ENCODE measurements around the gene PCDH9.
A peak's percentile ranks its signal among the peaks of the same experiment; 100 is the strongest.

Gene PCDH9

GRCh38 chr13:67033170-67033569 lies 197.0 kb downstream of the PCDH9 start:
- H3K79me1 ChIP-seq (ENCODE audit: low read depth, low read length), result no peaks in the 10 kb centered on the region
- WGBS, 2 donors (ENCODE audit: extremely low coverage in 2 of 2, insufficient read length in 2 of 2, insufficient replicate concordance in 1 of 2), result no CpG with 5 or more reads among the region's 1 CpG

GRCh38 chr13:67023130-67023876 lies 206.8 kb downstream of the PCDH9 start:
- Histone ChIP-seq H3K4me1 (ENCODE audit: control insufficient read depth in 2 of 2, insufficient read depth in 1 of 2, low read depth in 1 of 2, low read length in 2 of 2) (peaks cover 0 to 14% of the 10 kb centered on the region in 2 donors), H3K18ac (ENCODE audit: low read length) (no peak overlapping the region), H2BK15ac (ENCODE audit: low read length) (no peak overlapping the region), H3K27ac (replicated peaks; ENCODE audit: low read length) (no peak overlapping the region), H2BK5ac (ENCODE audit: low read length) (no peak overlapping the region), H3K14ac (ENCODE audit: low read length) (no peak overlapping the region), H2BK12ac (ENCODE audit: low read length) (no peak overlapping the region), H4K91ac (ENCODE audit: low read depth, low read length, poor library complexity) (no peak overlapping the region), H2AFZ (ENCODE audit: low read length) (peak overlapping the region; percentile 43), H3K23ac (ENCODE audit: low read depth, low read length, poor library complexity) (no peak overlapping the region), H3K27me3 (ENCODE audit: control insufficient read depth in 3 of 3, insufficient read depth in 3 of 3, low read depth in 1 of 3, low read length in 3 of 3) (no peaks in the 10 kb centered on the region), H2BK120ac (ENCODE audit: low read depth, low read length) (no peak overlapping the region), H4K8ac (ENCODE audit: low read depth, low read length) (no peak overlapping the region), H3K36me3 (replicated peaks in 1 of 2; ENCODE audit: control insufficient read depth in 2 of 2, insufficient read depth in 2 of 2, low read length in 2 of 2) (no peaks in the 10 kb centered on the region), H3K4ac (ENCODE audit: low read length) (no peak overlapping the region), H2AK5ac (ENCODE audit: low read depth, low read length) (no peak overlapping the region), H3K4me3 (ENCODE audit: low read length in 2 of 2) (peak overlapping the region in 1 of 2 donors; percentile 18), H3K9me3 (replicated peaks in 1 of 2; ENCODE audit: control insufficient read depth in 2 of 2, insufficient read depth in 1 of 2, low read depth in 1 of 2, low read length in 2 of 2) (no peaks in the 10 kb centered on the region), H3K9ac (ENCODE audit: low read depth, low read length, poor library complexity) (no peak overlapping the region), H3K4me2 (ENCODE audit: insufficient read depth, low read length, poor library complexity, severe bottlenecking) (no peak overlapping the region), H3K79me1 (ENCODE audit: low read depth, low read length) (no peaks in the 10 kb centered on the region)
- no CpG with 5 or more reads among the region's 4 CpGs for WGBS, 2 donors (ENCODE audit: extremely low coverage in 2 of 2, insufficient read length in 2 of 2, insufficient replicate concordance in 1 of 2)
- peak; percentile 11 for DNase-seq (ENCODE audit: low spot score)

More at GRCh38 chr13:67033170-67033569, 197.0 kb downstream of the PCDH9 start:
- H4K8ac ChIP-seq (ENCODE audit: low read depth, low read length), result no peak overlapping the region
- no peak overlapping the region for H2BK15ac ChIP-seq (ENCODE audit: low read length)
- H3K36me3 ChIP-seq (replicated peaks in 1 of 2; ENCODE audit: control insufficient read depth in 2 of 2, insufficient read depth in 2 of 2, low read length in 2 of 2), result no peaks in the 10 kb centered on the region
- no peak overlapping the region for H4K91ac ChIP-seq (ENCODE audit: low read depth, low read length, poor library complexity)
- no peak for DNase-seq (ENCODE audit: low spot score)
- no peak overlapping the region for H2BK120ac ChIP-seq (ENCODE audit: low read depth, low read length)
- H2BK5ac ChIP-seq (ENCODE audit: low read length), result no peak overlapping the region
- H3K27me3 ChIP-seq (ENCODE audit: control insufficient read depth in 3 of 3, insufficient read depth in 3 of 3, low read depth in 1 of 3, low read length in 3 of 3), result no peaks in the 10 kb centered on the region
- H3K4me1 ChIP-seq (ENCODE audit: control insufficient read depth in 2 of 2, insufficient read depth in 1 of 2, low read depth in 1 of 2, low read length in 2 of 2), result peaks cover 0 to 3% of the 10 kb centered on the region in 2 donors
- no peak overlapping the region for H2AK5ac ChIP-seq (ENCODE audit: low read depth, low read length)
- no peak overlapping the region for H3K14ac ChIP-seq (ENCODE audit: low read length)
- no peak overlapping the region for H3K27ac ChIP-seq (replicated peaks; ENCODE audit: low read length)
- H3K18ac ChIP-seq (ENCODE audit: low read length), result no peak overlapping the region
- no peak overlapping the region for H3K4me2 ChIP-seq (ENCODE audit: insufficient read depth, low read length, poor library complexity, severe bottlenecking)
- H2BK12ac ChIP-seq (ENCODE audit: low read length), result no peak overlapping the region
- H3K9ac ChIP-seq (ENCODE audit: low read depth, low read length, poor library complexity), result no peak overlapping the region
- H3K9me3 ChIP-seq (replicated peaks in 1 of 2; ENCODE audit: control insufficient read depth in 2 of 2, insufficient read depth in 1 of 2, low read depth in 1 of 2, low read length in 2 of 2), result no peaks in the 10 kb centered on the region
- no peak overlapping the region for H3K4me3 ChIP-seq (ENCODE audit: low read length in 2 of 2)
- H2AFZ ChIP-seq (ENCODE audit: low read length), result no peak overlapping the region
- H3K4ac ChIP-seq (ENCODE audit: low read length), result no peak overlapping the region
- no peak overlapping the region for H3K23ac ChIP-seq (ENCODE audit: low read depth, low read length, poor library complexity)

- no peaks in the 10 kb centered on the region for H3K36me3 ChIP-seq (replicated peaks in 1 of 2; ENCODE audit: control insufficient read depth in 2 of 2, insufficient read depth in 2 of 2, low read length in 2 of 2)
- H3K27me3 ChIP-seq (ENCODE audit: control insufficient read depth in 3 of 3, insufficient read depth in 3 of 3, low read depth in 1 of 3, low read length in 3 of 3), result no peaks in the 10 kb centered on the region
- H4K8ac ChIP-seq (ENCODE audit: low read depth, low read length), result no peak overlapping the region
- no peak overlapping the region for H3K4me3 ChIP-seq (ENCODE audit: low read length in 2 of 2)
- no peak overlapping the region for H3K27ac ChIP-seq (replicated peaks; ENCODE audit: low read length)
- no peak overlapping the region for H2BK12ac ChIP-seq (ENCODE audit: low read length)
- no peak overlapping the region for H2BK15ac ChIP-seq (ENCODE audit: low read length)
- no peak overlapping the region for H3K23ac ChIP-seq (ENCODE audit: low read depth, low read length, poor library complexity)
- H3K18ac ChIP-seq (ENCODE audit: low read length), result no peak overlapping the region
- H2AFZ ChIP-seq (ENCODE audit: low read length), result no peak overlapping the region
- no peak overlapping the region for H3K4me2 ChIP-seq (ENCODE audit: insufficient read depth, low read length, poor library complexity, severe bottlenecking)
- H3K4ac ChIP-seq (ENCODE audit: low read length), result no peak overlapping the region
- no peak overlapping the region for H3K9ac ChIP-seq (ENCODE audit: low read depth, low read length, poor library complexity)
- no peak overlapping the region for H2BK5ac ChIP-seq (ENCODE audit: low read length)
- H3K14ac ChIP-seq (ENCODE audit: low read length), result no peak overlapping the region
- H4K91ac ChIP-seq (ENCODE audit: low read depth, low read length, poor library complexity), result no peak overlapping the region
- H3K79me1 ChIP-seq (ENCODE audit: low read depth, low read length), result no peaks in the 10 kb centered on the region
- no peak overlapping the region for H2BK120ac ChIP-seq (ENCODE audit: low read depth, low read length)
- whole genome bisulfite sequencing, 2 donors (ENCODE audit: extremely low coverage in 2 of 2, insufficient read length in 2 of 2, insufficient replicate concordance in 1 of 2), result no CpG with 5 or more reads among the region's 3 CpGs
- H2AK5ac ChIP-seq (ENCODE audit: low read depth, low read length), result no peak overlapping the region
- H3K9me3 ChIP-seq (replicated peaks in 1 of 2; ENCODE audit: control insufficient read depth in 2 of 2, insufficient read depth in 1 of 2, low read depth in 1 of 2, low read length in 2 of 2), result no peaks in the 10 kb centered on the region
- peaks cover 0 to 11% of the 10 kb centered on the region in 2 donors for H3K4me1 ChIP-seq (ENCODE audit: control insufficient read depth in 2 of 2, insufficient read depth in 1 of 2, low read depth in 1 of 2, low read length in 2 of 2)
- no peak for DNase-seq (ENCODE audit: low spot score)
Observed at GRCh38 chr13:67018775-67019174, 211.4 kb downstream of the PCDH9 start.

- Histone ChIP-seq H3K4me3 (ENCODE audit: low read length in 2 of 2) (no peak overlapping the region), H3K27ac (replicated peaks; ENCODE audit: low read length) (no peak overlapping the region), H2BK15ac (ENCODE audit: low read length) (no peak overlapping the region), H2AFZ (ENCODE audit: low read length) (no peak overlapping the region), H2BK12ac (ENCODE audit: low read length) (no peak overlapping the region), H3K4me2 (ENCODE audit: insufficient read depth, low read length, poor library complexity, severe bottlenecking) (no peak overlapping the region), H3K36me3 (replicated peaks in 1 of 2; ENCODE audit: control insufficient read depth in 2 of 2, insufficient read depth in 2 of 2, low read length in 2 of 2) (no peaks in the 10 kb centered on the region), H3K9ac (ENCODE audit: low read depth, low read length, poor library complexity) (no peak overlapping the region), H4K91ac (ENCODE audit: low read depth, low read length, poor library complexity) (no peak overlapping the region), H2BK5ac (ENCODE audit: low read length) (no peak overlapping the region), H3K79me1 (ENCODE audit: low read depth, low read length) (no peaks in the 10 kb centered on the region), H3K14ac (ENCODE audit: low read length) (no peak overlapping the region), H3K18ac (ENCODE audit: low read length) (no peak overlapping the region), H2BK120ac (ENCODE audit: low read depth, low read length) (no peak overlapping the region), H3K27me3 (ENCODE audit: control insufficient read depth in 3 of 3, insufficient read depth in 3 of 3, low read depth in 1 of 3, low read length in 3 of 3) (no peaks in the 10 kb centered on the region), H4K8ac (ENCODE audit: low read depth, low read length) (no peak overlapping the region), H3K4me1 (ENCODE audit: control insufficient read depth in 2 of 2, insufficient read depth in 1 of 2, low read depth in 1 of 2, low read length in 2 of 2) (no peaks in the 10 kb centered on the region), H3K4ac (ENCODE audit: low read length) (no peak overlapping the region), H3K9me3 (replicated peaks in 1 of 2; ENCODE audit: control insufficient read depth in 2 of 2, insufficient read depth in 1 of 2, low read depth in 1 of 2, low read length in 2 of 2) (no peaks in the 10 kb centered on the region), H3K23ac (ENCODE audit: low read depth, low read length, poor library complexity) (no peak overlapping the region), H2AK5ac (ENCODE audit: low read depth, low read length) (no peak overlapping the region)
- WGBS, 2 donors (ENCODE audit: extremely low coverage in 2 of 2, insufficient read length in 2 of 2, insufficient replicate concordance in 1 of 2), result no CpG with 5 or more reads among the region's 2 CpGs
- no peak for DNase-seq (ENCODE audit: low spot score)
Observed at GRCh38 chr13:67017276-67017675, 212.9 kb downstream of the PCDH9 start.

All from neuronal stem cell (in vitro differentiated cells).